ENCODE data around the gene DAAM1.

- TF ChIP-seq CTCF (IDR thresholded peaks at IDR 0.05) (no peak), POLR2A (IDR thresholded peaks at IDR 0.05) (no peak)
These were observed 131.9 kb downstream of the DAAM1 start for GRCh38 chr14:59320361-59320760.
